DND-41 (cell line): Measurements from ENCODE around the gene FLNC.

Experiments used
- ATAC-seq: fragments of 200-7000 bp; cut with Tn5 transposase; 3 replicates; pipeline ENCODE4 v1.9.1; 2021; ENCODE audit warnings: low read depth; ENCODE audit not compliant: insufficient read depth
- DNase-seq: peaks from one replicate; pipeline ENCODE4 v3.0.0-alpha.2; 2020
- H2AFZ ChIP-seq: 2 replicates; pipeline ENCODE4 v1.6.0; 2012; ENCODE audit warnings: low read depth, low read length
- H3K27ac ChIP-seq: 2 replicates; pipeline ENCODE4 v1.5.1; 2012; ENCODE audit warnings: low read length, inconsistent platforms
- H3K27me3 ChIP-seq: fragments of 200-600 bp; sonication (generic); 2 replicates; pipeline ENCODE4 v1.6.0; 2012; ENCODE audit warnings: low read length, mild to moderate bottlenecking, inconsistent platforms; ENCODE audit not compliant: insufficient read depth, poor library complexity
- H3K36me3 ChIP-seq: 2 replicates; pipeline ENCODE4 v1.5.1; 2012; ENCODE audit warnings: low read length, inconsistent platforms; ENCODE audit not compliant: insufficient read depth
- H3K4me1 ChIP-seq: 2 replicates; pipeline ENCODE4 v1.5.1; 2012; ENCODE audit warnings: mild to moderate bottlenecking, low read length; ENCODE audit not compliant: insufficient read depth
- H3K4me2 ChIP-seq: 2 replicates; pipeline ENCODE4 v1.6.0; 2012; ENCODE audit warnings: mild to moderate bottlenecking, moderate library complexity, low read length, inconsistent platforms; ENCODE audit not compliant: insufficient read depth
- H3K4me3 ChIP-seq, 2 experiments: fragments of 200-600 bp in 1 of 2; shearing (Covaris generic) in 1 of 2; 2 replicates each; pipeline ENCODE4 v1.5.1; 2012 to 2016; ENCODE audit warnings: inconsistent platforms in 2 of 2, low read length in 2 of 2, mild to moderate bottlenecking in 2 of 2, low read depth in 1 of 2, moderate library complexity in 1 of 2
- H3K79me2 ChIP-seq: 2 replicates; pipeline ENCODE4 v1.6.0; 2012; ENCODE audit warnings: low read length, inconsistent platforms; ENCODE audit not compliant: insufficient read depth
- H3K9ac ChIP-seq: 2 replicates; pipeline ENCODE4 v1.6.0; 2012; ENCODE audit warnings: low read depth, mild to moderate bottlenecking, inconsistent platforms, low read length, moderate library complexity
- H3K9me3 ChIP-seq: 2 replicates; pipeline ENCODE4 v1.5.1; 2012; ENCODE audit warnings: low read length, moderate library complexity, mild to moderate bottlenecking, inconsistent platforms; ENCODE audit not compliant: insufficient read depth, severe bottlenecking
- H4K20me1 ChIP-seq: 2 replicates; pipeline ENCODE4 v1.6.0; 2012; ENCODE audit warnings: low read length; ENCODE audit not compliant: insufficient read depth
- EZH2 ChIP-seq: IDR thresholded peaks from 3 replicates; pipeline ENCODE4 v1.6.1; 2012; ENCODE audit warnings: borderline replicate concordance, low read depth, mild to moderate bottlenecking, moderate library complexity, low read length, inconsistent platforms; ENCODE audit not compliant: severe bottlenecking
- TF ChIP-seq, protein P1 (sequence below): IDR thresholded peaks from 2 replicates; pipeline ENCODE4 v1.5.1; 2012; ENCODE audit warnings: borderline replicate concordance, low read length, moderate library complexity, mild to moderate bottlenecking; ENCODE audit not compliant: poor library complexity, severe bottlenecking; ENCODE audit errors: extremely low read depth

FLNC gene

DNA sequence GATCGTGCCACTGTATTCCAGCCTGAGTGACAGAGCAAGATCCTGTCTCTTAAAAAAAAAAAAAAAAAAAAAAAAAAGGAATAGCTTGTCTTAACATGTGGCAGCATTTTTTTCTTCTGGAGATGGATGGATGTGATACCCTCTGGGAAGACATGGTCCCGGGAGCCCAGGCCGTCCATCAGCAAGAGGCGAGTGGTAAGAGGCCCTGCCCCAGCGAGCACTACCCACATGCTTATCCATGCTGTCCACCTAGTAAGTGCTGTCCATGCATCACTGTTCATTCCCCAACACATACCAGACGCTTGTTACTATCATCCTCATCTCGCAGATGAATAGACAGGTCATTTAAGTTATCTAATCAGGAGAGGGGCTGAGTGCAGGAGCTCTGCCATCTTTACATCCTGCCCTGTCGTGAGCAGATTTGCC, 45.3 kb downstream of the FLNC start:
- DNase-seq (no peak), ATAC-seq (no peak)
- no peak overlapping the region for H3K27ac ChIP-seq
- no peaks in the 10 kb centered on the region for H3K79me2 ChIP-seq
- no peaks in the 10 kb centered on the region for H3K27me3 ChIP-seq
- no peak overlapping the region for H3K4me2 ChIP-seq
- H3K4me3 ChIP-seq: no peak overlapping the region
- no peaks in the 10 kb centered on the region for H3K9me3 ChIP-seq
- H2AFZ ChIP-seq: no peak overlapping the region
- H3K36me3 ChIP-seq: no peaks in the 10 kb centered on the region
- no peak for TF ChIP-seq EZH2
- TF ChIP-seq, protein P1, sequence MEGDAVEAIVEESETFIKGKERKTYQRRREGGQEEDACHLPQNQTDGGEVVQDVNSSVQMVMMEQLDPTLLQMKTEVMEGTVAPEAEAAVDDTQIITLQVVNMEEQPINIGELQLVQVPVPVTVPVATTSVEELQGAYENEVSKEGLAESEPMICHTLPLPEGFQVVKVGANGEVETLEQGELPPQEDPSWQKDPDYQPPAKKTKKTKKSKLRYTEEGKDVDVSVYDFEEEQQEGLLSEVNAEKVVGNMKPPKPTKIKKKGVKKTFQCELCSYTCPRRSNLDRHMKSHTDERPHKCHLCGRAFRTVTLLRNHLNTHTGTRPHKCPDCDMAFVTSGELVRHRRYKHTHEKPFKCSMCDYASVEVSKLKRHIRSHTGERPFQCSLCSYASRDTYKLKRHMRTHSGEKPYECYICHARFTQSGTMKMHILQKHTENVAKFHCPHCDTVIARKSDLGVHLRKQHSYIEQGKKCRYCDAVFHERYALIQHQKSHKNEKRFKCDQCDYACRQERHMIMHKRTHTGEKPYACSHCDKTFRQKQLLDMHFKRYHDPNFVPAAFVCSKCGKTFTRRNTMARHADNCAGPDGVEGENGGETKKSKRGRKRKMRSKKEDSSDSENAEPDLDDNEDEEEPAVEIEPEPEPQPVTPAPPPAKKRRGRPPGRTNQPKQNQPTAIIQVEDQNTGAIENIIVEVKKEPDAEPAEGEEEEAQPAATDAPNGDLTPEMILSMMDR: no peak
- H4K20me1 ChIP-seq: no peaks in the 10 kb centered on the region
- H3K4me1 ChIP-seq: 0 out of 2 replicates have a peak, but pooled peaks cover 4% of the 10 kb centered on the region
- no peak overlapping the region for H3K9ac ChIP-seq

DNA sequence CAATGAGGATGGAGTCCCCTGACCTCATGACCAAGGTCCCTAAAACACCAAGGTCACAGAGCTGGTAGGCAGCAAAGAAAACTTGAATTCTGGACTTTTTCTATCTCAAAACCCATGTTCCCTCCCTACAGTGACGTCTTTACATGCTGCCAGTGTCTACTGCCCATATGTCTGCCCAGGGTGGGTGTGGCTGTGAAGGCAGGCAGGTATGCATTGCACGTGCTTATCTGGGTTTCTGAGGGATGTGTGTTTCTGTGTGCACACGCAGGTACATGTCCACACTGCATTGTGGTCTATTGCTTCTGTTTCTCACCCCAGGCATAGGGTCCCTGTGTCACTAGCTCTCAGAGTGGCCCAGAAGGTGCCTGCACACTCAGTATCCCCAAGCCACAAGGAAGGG, 45.9 kb downstream of the FLNC start:
- Histone ChIP-seq H2AFZ (no peak overlapping the region), H3K9ac (no peak overlapping the region), H3K79me2 (no peaks in the 10 kb centered on the region), H3K4me1 (0 out of 2 replicates have a peak, but pooled peaks cover 4% of the 10 kb centered on the region), H3K9me3 (no peaks in the 10 kb centered on the region), H3K4me3 (no peak overlapping the region), H3K27me3 (no peaks in the 10 kb centered on the region), H3K4me2 (no peak overlapping the region), H3K27ac (no peak overlapping the region), H4K20me1 (no peaks in the 10 kb centered on the region), H3K36me3 (no peaks in the 10 kb centered on the region)
- TF ChIP-seq, protein P1: no peak
- no peak for TF ChIP-seq EZH2
- DNase-seq (no peak), ATAC-seq (no peak)

DNA sequence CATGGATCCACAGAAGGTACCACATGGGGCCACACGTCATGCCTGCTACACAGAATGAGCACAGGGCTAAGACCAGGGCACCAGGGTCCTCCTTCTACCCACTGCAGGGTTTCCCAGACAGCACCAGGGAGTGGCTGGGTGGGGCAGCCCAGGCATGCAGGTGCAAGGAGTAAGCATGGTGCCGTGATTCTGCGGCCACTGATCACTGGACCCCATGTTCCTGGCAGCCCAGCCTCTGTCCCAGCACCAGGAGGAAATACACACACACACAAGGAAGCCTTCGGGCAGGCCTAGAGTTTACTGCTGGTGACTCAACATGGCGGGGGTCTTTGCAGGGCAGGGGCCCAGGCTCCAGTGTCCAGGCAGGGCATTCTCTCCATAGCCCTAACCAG, 46.4 kb downstream of the FLNC start:
- ATAC-seq (no peak), DNase-seq (no peak)
- H2AFZ ChIP-seq: no peak overlapping the region
- H3K4me1 ChIP-seq: 0 out of 2 replicates have a peak, but pooled peaks cover 4% of the 10 kb centered on the region
- no peaks in the 10 kb centered on the region for H4K20me1 ChIP-seq
- no peak overlapping the region for H3K9ac ChIP-seq
- TF ChIP-seq, protein P1: no peak
- TF ChIP-seq EZH2: no peak
- no peak overlapping the region for H3K4me2 ChIP-seq
- H3K27ac ChIP-seq: no peak overlapping the region
- H3K27me3 ChIP-seq: no peaks in the 10 kb centered on the region
- H3K36me3 ChIP-seq: no peaks in the 10 kb centered on the region
- no peaks in the 10 kb centered on the region for H3K79me2 ChIP-seq
- H3K9me3 ChIP-seq: no peaks in the 10 kb centered on the region
- H3K4me3 ChIP-seq: no peak overlapping the region
